HL-60 (cell line): ENCODE data around the gene PDK1.

Experiments
- POLR2AphosphoS5 ChIP-seq: IDR thresholded peaks from 2 replicates; pipeline ENCODE4 v1.6.1; 2012; ENCODE audit warnings: low read depth
- REST ChIP-seq: IDR thresholded peaks from 2 replicates; pipeline ENCODE4 v1.6.1; 2012; ENCODE audit warnings: low read depth; ENCODE audit not compliant: insufficient replicate concordance
- TF ChIP-seq, protein P1 (sequence below): IDR thresholded peaks from one replicate; pipeline ENCODE4 v1.5.1; 2011; ENCODE audit warnings: low read length, control low read depth, inconsistent platforms; ENCODE audit not compliant: insufficient read depth

DNA sequence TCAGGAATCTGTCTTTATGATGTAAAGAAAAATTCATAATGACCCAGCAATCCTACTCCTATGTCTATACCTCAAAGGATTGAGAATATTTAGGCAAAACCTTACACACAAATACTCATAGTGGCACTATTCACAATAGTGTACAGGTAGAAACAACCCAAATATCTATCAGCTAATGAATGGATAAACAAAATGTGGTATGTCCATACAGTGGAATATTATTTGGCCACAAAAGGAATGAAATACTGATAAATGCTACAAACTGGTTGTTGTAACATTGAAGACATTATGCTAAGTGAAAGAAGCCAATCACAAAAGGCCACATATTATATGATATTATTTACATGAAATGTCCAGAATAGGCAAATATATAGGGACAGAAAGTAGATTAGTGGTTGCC, 24.7 kb downstream of the PDK1 start:
- TF ChIP-seq REST (no peak), POLR2AphosphoS5 (no peak)
- TF ChIP-seq, protein P1, sequence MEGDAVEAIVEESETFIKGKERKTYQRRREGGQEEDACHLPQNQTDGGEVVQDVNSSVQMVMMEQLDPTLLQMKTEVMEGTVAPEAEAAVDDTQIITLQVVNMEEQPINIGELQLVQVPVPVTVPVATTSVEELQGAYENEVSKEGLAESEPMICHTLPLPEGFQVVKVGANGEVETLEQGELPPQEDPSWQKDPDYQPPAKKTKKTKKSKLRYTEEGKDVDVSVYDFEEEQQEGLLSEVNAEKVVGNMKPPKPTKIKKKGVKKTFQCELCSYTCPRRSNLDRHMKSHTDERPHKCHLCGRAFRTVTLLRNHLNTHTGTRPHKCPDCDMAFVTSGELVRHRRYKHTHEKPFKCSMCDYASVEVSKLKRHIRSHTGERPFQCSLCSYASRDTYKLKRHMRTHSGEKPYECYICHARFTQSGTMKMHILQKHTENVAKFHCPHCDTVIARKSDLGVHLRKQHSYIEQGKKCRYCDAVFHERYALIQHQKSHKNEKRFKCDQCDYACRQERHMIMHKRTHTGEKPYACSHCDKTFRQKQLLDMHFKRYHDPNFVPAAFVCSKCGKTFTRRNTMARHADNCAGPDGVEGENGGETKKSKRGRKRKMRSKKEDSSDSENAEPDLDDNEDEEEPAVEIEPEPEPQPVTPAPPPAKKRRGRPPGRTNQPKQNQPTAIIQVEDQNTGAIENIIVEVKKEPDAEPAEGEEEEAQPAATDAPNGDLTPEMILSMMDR: no peak
